Ascending aorta (tissue), 2 donors: ENCODE measurements around the gene ABCG4. TPM values are rescaled to one million over a fixed set of nuclear protein-coding genes. Genes with fewer than 3 reads are reported as not detected.
A peak's percentile ranks its signal among the peaks of the same experiment; 100 is the strongest.

Experiments used
- DNase-seq, 2 donors: peaks; one replicate each; pipeline ENCODE4 v3.0.0-alpha.2; 2019; ENCODE audit warnings: low spot score in 2 of 2
- H3K27ac ChIP-seq, 2 donors: fragments of 200-600 bp; sonication (generic); one replicate each; pipeline ENCODE4 v1.5.1; 2016 to 2017; ENCODE audit warnings: mild to moderate bottlenecking in 1 of 2
- H3K27me3 ChIP-seq: fragments of 200-600 bp; sonication (generic); one replicate; pipeline ENCODE4 v1.5.1; 2017
- H3K36me3 ChIP-seq, 2 donors: fragments of 200-600 bp; sonication (generic); one replicate each; pipeline ENCODE4 v1.5.1; 2016
- H3K4me1 ChIP-seq, 2 donors: fragments of 200-600 bp; sonication (generic); one replicate each; pipeline ENCODE4 v1.5.1; 2016 to 2017; ENCODE audit warnings: mild to moderate bottlenecking in 1 of 2
- H3K4me3 ChIP-seq, 2 donors: fragments of 200-600 bp; sonication (generic); one replicate each; pipeline ENCODE4 v1.5.1; 2016 to 2017; ENCODE audit warnings: mild to moderate bottlenecking in 1 of 2
- H3K9me3 ChIP-seq, 2 donors: fragments of 200-600 bp; sonication (generic); one replicate each; pipeline ENCODE4 v1.5.1; 2016
- CTCF ChIP-seq, 3 experiments: fragments of 200-600 bp in 2 of 3; fragments of 450-650 bp in 1 of 3; sonication (generic) in 2 of 3; IDR thresholded peaks; one replicate each; pipeline ENCODE4 v1.5.1; 2016 to 2019; ENCODE audit warnings: antibody characterized with exemption in 3 of 3, mild to moderate bottlenecking in 1 of 3, moderate library complexity in 1 of 3
- intact Hi-C: fragments of 100-400 bp; cut with DNase I; formaldehyde crosslinking; loops from one replicate; pipeline ENCODE4 v1.15.1; 2023
- total RNA-seq: library from RNA; depleted of rRNA; stranded (reverse); fragments of >200 nt; gene quantifications from one replicate; pipeline ENCODE4 v1.1.0, GENCODE V29; 2016

ABCG4 gene
- total RNA-seq, 1 donor from 2014 or later = not detected

DNA sequence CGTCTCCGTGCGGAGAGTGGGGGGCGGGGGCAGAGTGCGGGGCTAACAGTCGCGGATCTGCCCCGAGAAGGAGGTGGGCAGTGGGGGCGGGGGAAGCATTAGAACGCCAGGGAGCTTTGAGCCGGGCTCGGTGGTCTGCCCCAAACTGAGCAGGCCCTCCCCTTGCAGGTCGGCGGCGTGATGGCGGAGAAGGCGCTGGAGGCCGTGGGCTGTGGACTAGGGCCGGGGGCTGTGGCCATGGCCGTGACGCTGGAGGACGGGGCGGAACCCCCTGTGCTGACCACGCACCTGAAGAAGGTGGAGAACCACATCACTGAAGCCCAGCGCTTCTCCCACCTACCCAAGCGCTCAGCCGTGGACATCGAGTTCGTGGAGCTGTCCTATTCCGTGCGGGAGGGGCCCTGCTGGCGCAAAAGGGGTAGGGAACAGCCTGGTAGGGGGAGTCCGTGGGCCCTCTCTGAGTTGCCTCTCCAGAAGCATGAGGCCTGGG, 979 bp downstream of the ABCG4 start:
- Histone ChIP-seq H3K27ac (no peak overlapping the region), H3K9me3 (no peaks in the 10 kb centered on the region), H3K4me3 (peak overlapping the region; percentile 78), H3K4me1 (peaks cover 0 to 10% of the 10 kb centered on the region in 2 donors), H3K36me3 (no peaks in the 10 kb centered on the region), H3K27me3 (no peaks in the 10 kb centered on the region)
- no peak for TF ChIP-seq CTCF (IDR thresholded peaks at IDR 0.05)
- intact Hi-C loops = no loop called here
- no peak for DNase-seq

- no peak for TF ChIP-seq CTCF (IDR thresholded peaks at IDR 0.05)
- Histone ChIP-seq H3K27me3 (no peaks in the 10 kb centered on the region), H3K4me1 (peaks cover 0 to 10% of the 10 kb centered on the region in 2 donors), H3K9me3 (no peaks in the 10 kb centered on the region), H3K27ac (no peak overlapping the region), H3K36me3 (no peaks in the 10 kb centered on the region), H3K4me3 (no peak overlapping the region)
- intact Hi-C loops = no loop called here
- DNase-seq = no peak
These were observed 3.2 kb downstream of the ABCG4 start for GRCh38 chr11:119152043-119152442.

DNA sequence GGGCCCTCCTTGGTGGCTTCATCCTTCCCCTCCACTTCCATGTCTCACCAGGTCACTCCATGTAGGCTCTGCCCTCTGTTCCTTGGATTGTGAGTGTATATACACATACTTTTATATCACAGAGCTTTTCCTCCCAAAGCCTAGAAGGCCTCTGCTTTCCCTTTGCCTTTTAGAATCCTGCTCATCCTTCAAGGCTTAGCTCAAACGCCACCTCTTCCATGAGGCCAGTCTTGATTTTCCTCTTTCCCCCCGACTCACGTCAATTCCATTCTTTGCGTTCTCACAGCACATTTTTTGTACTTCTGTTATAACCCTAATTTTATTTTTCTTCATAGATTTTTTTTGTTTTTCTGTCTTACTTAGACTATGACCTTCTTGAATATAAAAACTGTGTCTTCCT, 3.8 kb downstream of the ABCG4 start:
- peaks cover 0 to 10% of the 10 kb centered on the region in 2 donors for H3K4me1 ChIP-seq
- no peak for DNase-seq
- H3K4me3 ChIP-seq = no peak overlapping the region
- H3K36me3 ChIP-seq = no peaks in the 10 kb centered on the region
- H3K27me3 ChIP-seq = no peaks in the 10 kb centered on the region
- H3K9me3 ChIP-seq = no peaks in the 10 kb centered on the region
- H3K27ac ChIP-seq = no peak overlapping the region
- intact Hi-C loops = no loop called here
- TF ChIP-seq CTCF (IDR thresholded peaks at IDR 0.05) = no peak

DNA sequence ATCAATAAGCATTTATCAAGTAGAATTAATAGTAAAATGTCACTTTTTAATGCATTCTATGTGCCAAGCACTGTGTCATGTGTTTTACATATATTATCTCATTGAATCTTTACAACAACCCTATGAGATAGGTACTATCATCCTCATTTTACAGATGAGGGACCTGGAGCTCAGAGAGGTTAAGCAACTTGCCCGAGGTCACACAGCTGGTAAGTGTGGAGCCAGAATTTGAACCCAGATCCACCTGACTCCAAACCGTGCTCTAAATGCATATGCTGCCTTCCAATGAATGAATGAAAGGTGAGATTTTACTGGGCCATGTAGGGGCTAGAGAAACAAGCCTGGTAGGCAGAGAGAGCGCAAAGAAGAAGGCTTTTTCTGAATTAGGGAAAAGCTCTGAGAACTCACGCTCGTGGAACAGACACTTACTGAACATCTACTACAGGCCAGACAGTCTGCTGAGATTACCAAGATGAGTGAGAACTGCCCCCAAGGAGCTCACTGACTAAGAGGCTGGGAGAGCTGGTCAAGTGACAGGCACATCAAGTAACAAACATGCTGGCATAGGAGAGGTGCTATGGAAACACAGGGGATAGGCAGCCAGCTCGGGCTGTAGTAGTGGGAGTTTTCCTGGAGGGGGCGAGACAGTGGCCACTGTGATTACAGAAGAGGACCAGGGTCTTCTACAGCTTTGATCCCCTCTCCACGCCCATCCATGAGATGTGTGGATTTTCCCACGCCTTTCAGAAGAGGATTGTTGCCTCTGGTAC, 4.4 kb downstream of the ABCG4 start:
- H3K9me3 ChIP-seq = no peaks in the 10 kb centered on the region
- no peaks in the 10 kb centered on the region for H3K27me3 ChIP-seq
- peaks cover 0 to 10% of the 10 kb centered on the region in 2 donors for H3K4me1 ChIP-seq
- no peak for TF ChIP-seq CTCF (IDR thresholded peaks at IDR 0.05)
- intact Hi-C loops = no loop called here
- H3K27ac ChIP-seq = no peak overlapping the region
- no peaks in the 10 kb centered on the region for H3K36me3 ChIP-seq
- no peak overlapping the region for H3K4me3 ChIP-seq
- no peak for DNase-seq

DNA sequence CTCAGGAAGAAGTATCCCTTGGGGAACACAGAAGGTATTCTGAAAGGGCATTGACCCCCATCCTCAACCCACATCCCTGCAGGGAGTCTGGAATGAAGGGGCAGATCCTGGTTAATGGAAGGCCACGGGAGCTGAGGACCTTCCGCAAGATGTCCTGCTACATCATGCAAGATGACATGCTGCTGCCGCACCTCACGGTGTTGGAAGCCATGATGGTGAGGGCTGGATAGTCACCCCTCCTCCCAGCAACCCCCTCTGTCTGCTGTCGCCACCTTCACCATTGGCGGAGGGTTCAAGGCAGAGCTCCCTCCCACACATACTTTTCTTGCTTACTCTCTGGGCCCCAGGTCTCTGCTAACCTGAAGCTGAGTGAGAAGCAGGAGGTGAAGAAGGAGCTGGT, 5.3 kb downstream of the ABCG4 start:
- no peak overlapping the region for H3K27ac ChIP-seq
- no peaks in the 10 kb centered on the region for H3K36me3 ChIP-seq
- no peak for TF ChIP-seq CTCF (IDR thresholded peaks at IDR 0.05)
- no peaks in the 10 kb centered on the region for H3K9me3 ChIP-seq
- no peak for DNase-seq
- no peak overlapping the region for H3K4me3 ChIP-seq
- H3K4me1 ChIP-seq = peaks cover 0 to 7% of the 10 kb centered on the region in 2 donors
- intact Hi-C loops = no loop called here
- no peaks in the 10 kb centered on the region for H3K27me3 ChIP-seq
